DND-41 (cell line): ENCODE measurements around the gene MEIS1.

Experiments used
- CTCF ChIP-seq: IDR thresholded peaks from 2 replicates; pipeline ENCODE4 v1.5.1; 2012; ENCODE audit warnings: borderline replicate concordance, low read length, moderate library complexity, mild to moderate bottlenecking; ENCODE audit not compliant: poor library complexity, severe bottlenecking; ENCODE audit errors: extremely low read depth
- EZH2 ChIP-seq: IDR thresholded peaks from 3 replicates; pipeline ENCODE4 v1.6.1; 2012; ENCODE audit warnings: borderline replicate concordance, low read depth, mild to moderate bottlenecking, moderate library complexity, low read length, inconsistent platforms; ENCODE audit not compliant: severe bottlenecking

DNA sequence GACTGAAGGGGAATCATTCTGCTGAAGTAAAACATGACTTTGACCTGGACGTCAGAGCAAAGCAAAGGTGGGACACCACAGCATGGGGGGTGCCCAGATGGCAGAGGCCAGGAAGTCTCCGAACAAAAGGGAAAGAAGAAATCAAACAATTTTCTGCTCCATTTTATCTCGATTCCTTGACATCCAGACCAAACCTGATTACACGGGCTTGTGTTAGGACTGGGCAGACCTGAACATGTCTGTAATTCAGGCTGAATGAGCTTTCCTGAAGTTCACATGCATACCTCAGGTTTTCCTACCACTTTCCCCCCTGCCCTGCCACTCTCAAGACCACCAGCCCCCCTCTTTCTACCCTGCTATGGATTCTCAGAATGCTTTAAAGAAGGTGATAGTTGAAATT, 44.8 kb upstream of the MEIS1 start:
- no peak for TF ChIP-seq CTCF
- TF ChIP-seq EZH2: no peak
